ENCODE measurements around the gene REN. TPM values are rescaled to one million over a fixed set of nuclear protein-coding genes. Genes with fewer than 3 reads are reported as not detected.
A peak's percentile ranks its signal among the peaks of the same experiment; 100 is the strongest.

REN gene
- total RNA-seq (2022): not detected in 2 replicates
- Bru-seq, nascent RNA: percentile 4 among the genes with signal in this experiment
- percentile 2 among the genes with signal in this experiment for BruChase-seq, experiment 1, labeled RNA remaining after a 2-hour chase
- BruChase-seq, experiment 2, labeled RNA remaining after a 6-hour chase: percentile 5 among the genes with signal in this experiment
- long read RNA-seq: 0 reads

GRCh38 chr1:204166219-204166618, at the start of gene REN:
REN (minus strand) TSS chr1:204166337; CDS start chr1:204166293, 44 bp downstream.
- H3K9me3 Mint-ChIP-seq (ENCODE audit: unreplicated experiment): no peaks in the 10 kb centered on the region
- H3K27me3 Mint-ChIP-seq (ENCODE audit: insufficient read depth, unreplicated experiment): no peaks in the 10 kb centered on the region
- DNase-seq: no peak
- no peaks in the 10 kb centered on the region for H3K27me3 ChIP-seq (replicated peaks; ENCODE audit: control insufficient read depth, insufficient read depth, low read length)
- no TSS peak for BruUV-seq (replicated peaks)
- H3K9me3 ChIP-seq: peaks cover 11% of the 10 kb centered on the region; the same call in 1 of the 2 replicates
- H3K4me1 Mint-ChIP-seq (ENCODE audit: low read depth, unreplicated experiment): no peaks in the 10 kb centered on the region
- no peak within 1 kb of the TSS for H3K4me3 ChIP-seq (ENCODE audit: low read depth, low read length)
- H3K4me3 Mint-ChIP-seq (ENCODE audit: unreplicated experiment): no peak within 1 kb of the TSS
- H3K36me3 ChIP-seq (ENCODE audit: control insufficient read depth, insufficient read depth, low read length): no peaks in the 10 kb centered on the region
- TF ChIP-seq CTCF (IDR thresholded peaks at IDR 0.05; ENCODE audit: insufficient read depth in 1 of 2, low read depth in 1 of 2, low read length in 1 of 2, severe bottlenecking in 1 of 2, unreplicated experiment in 1 of 2): no peak
- H3K27ac Mint-ChIP-seq (ENCODE audit: unreplicated experiment): no peak within 1 kb of the TSS
- intact Hi-C loops (cut with micrococcal nuclease; ENCODE audit: unreplicated experiment): no loop called here
- H3K36me3 Mint-ChIP-seq (ENCODE audit: insufficient read depth, unreplicated experiment): no peaks in the 10 kb centered on the region
- POLR2A ChIA-PET: no interaction called here
- CTCF ChIA-PET: no interaction called here
- no peaks in the 10 kb centered on the region for H3K4me1 ChIP-seq

GRCh38 chr1:204213668-204214662, 47.8 kb upstream of the REN start, which contains the start of gene GOLT1A:
GOLT1A (minus strand) TSS chr1:204213988; CDS start chr1:204213906, 82 bp downstream.
- intact Hi-C loops (cut with micrococcal nuclease; ENCODE audit: unreplicated experiment): loop anchor here (1.0 to 5.0 kb wide), 5 partner anchors 40 to 352 kb away; partner anchors contain the start of gene SNRPE
- Histone ChIP-seq H3K36me3 (ENCODE audit: control insufficient read depth, insufficient read depth, low read length) (peaks cover 2% of the 10 kb centered on the region), H3K4me1 (peaks cover 12% of the 10 kb centered on the region; the same call in 1 of the 2 replicates), H3K27me3 (replicated peaks; ENCODE audit: control insufficient read depth, insufficient read depth, low read length) (no peaks in the 10 kb centered on the region), H3K4me3 (ENCODE audit: low read depth, low read length) (peak within 1 kb of the TSS; percentile 79), H3K9me3 (no peaks in the 10 kb centered on the region)
- POLR2A ChIA-PET: interaction anchor here (0.6 to 1.3 kb wide), 7 partner anchors 9 to 556 kb away, joined by 3 to 5 read pairs (median 3); partner anchors contain the start of gene ETNK2
- H3K4me3 Mint-ChIP-seq (ENCODE audit: unreplicated experiment): no peak within 1 kb of the TSS
- no peaks in the 10 kb centered on the region for H3K4me1 Mint-ChIP-seq (ENCODE audit: low read depth, unreplicated experiment)
- CTCF ChIA-PET: interaction anchor here (0.6 to 2.1 kb wide), 34 partner anchors 9 to 353 kb away, joined by 3 to 44 read pairs (median 4); partner anchors contain the start of genes PLEKHA6 and SNRPE
- DNase-seq: peak; percentile 97
- no TSS peak for BruUV-seq (replicated peaks)
- H3K9me3 Mint-ChIP-seq (ENCODE audit: unreplicated experiment): no peaks in the 10 kb centered on the region
- H3K27ac Mint-ChIP-seq (ENCODE audit: unreplicated experiment): no peak within 1 kb of the TSS
- H3K36me3 Mint-ChIP-seq (ENCODE audit: insufficient read depth, unreplicated experiment): peaks cover 15% of the 10 kb centered on the region
- H3K27me3 Mint-ChIP-seq (ENCODE audit: insufficient read depth, unreplicated experiment): no peaks in the 10 kb centered on the region
- peak; percentile 65 to 73 for TF ChIP-seq CTCF (IDR thresholded peaks at IDR 0.05; ENCODE audit: insufficient read depth in 1 of 2, low read depth in 1 of 2, low read length in 1 of 2, severe bottlenecking in 1 of 2, unreplicated experiment in 1 of 2)

GRCh38 chr1:204212715-204213114, 46.6 kb upstream of the REN start:
- Histone ChIP-seq H3K36me3 (ENCODE audit: control insufficient read depth, insufficient read depth, low read length) (peaks cover 2% of the 10 kb centered on the region), H3K9me3 (no peaks in the 10 kb centered on the region), H3K4me1 (peaks cover 12% of the 10 kb centered on the region; the same call in 1 of the 2 replicates), H3K27me3 (replicated peaks; ENCODE audit: control insufficient read depth, insufficient read depth, low read length) (no peaks in the 10 kb centered on the region), H3K4me3 (ENCODE audit: low read depth, low read length) (no peak overlapping the region; the same call in 1 of the 2 replicates)
- Mint-ChIP-seq H3K9me3 (ENCODE audit: unreplicated experiment) (no peaks in the 10 kb centered on the region), H3K27me3 (ENCODE audit: insufficient read depth, unreplicated experiment) (no peaks in the 10 kb centered on the region), H3K36me3 (ENCODE audit: insufficient read depth, unreplicated experiment) (peaks cover 15% of the 10 kb centered on the region), H3K27ac (ENCODE audit: unreplicated experiment) (no peak overlapping the region), H3K4me3 (ENCODE audit: unreplicated experiment) (no peak overlapping the region), H3K4me1 (ENCODE audit: low read depth, unreplicated experiment) (no peaks in the 10 kb centered on the region)
- ChIA-PET CTCF (no interaction called here), POLR2A (no interaction called here)
- TF ChIP-seq CTCF (IDR thresholded peaks at IDR 0.05; ENCODE audit: insufficient read depth in 1 of 2, low read depth in 1 of 2, low read length in 1 of 2, severe bottlenecking in 1 of 2, unreplicated experiment in 1 of 2): no peak
- no TSS peak for BruUV-seq (replicated peaks)
- DNase-seq: no peak
- intact Hi-C loops (cut with micrococcal nuclease; ENCODE audit: unreplicated experiment): loop anchor here (5.0 kb wide), 1 partner anchor 350 kb away; the partner anchor contains the start of gene SNRPE

All from Caco-2 (cell line).